K562 (cell line): ENCODE data around the gene NEURL1. TPM values are rescaled to one million over a fixed set of nuclear protein-coding genes. Genes with fewer than 3 reads are reported as not detected.
A peak's percentile ranks its signal among the peaks of the same experiment; 100 is the strongest.

Experiments used
- ATAC-seq: fragments of 200-7000 bp; cut with Tn5 transposase; 3 replicates; pipeline ENCODE4 v1.9.1; 2020; ENCODE audit warnings: moderate library complexity
- BruUV-seq: library from RNA; stranded (reverse); fragments of 400-500 nt; replicated peaks from 2 replicates; lab custom pipeline; 2021; lab: Mats Ljungman, UMichigan
- CTCF ChIA-PET: fragments of 300-600 bp; formaldehyde crosslinking; extraction: SDS; loops from one replicate; lab custom pipeline; 2021; ENCODE audit warnings: low intra/inter-chr PET ratio; lab: Yijun Ruan, JAX
- POLR2A ChIA-PET: fragments of 300-600, 350-650 bp; sonication (Branson Sonifier 250); formaldehyde crosslinking; extraction: SDS; loops from one replicate; lab custom pipeline; 2021; ENCODE audit warnings: antibody characterized with exemption, inconsistent platforms; lab: Yijun Ruan, JAX
- DNase-seq, 4 experiments: peaks; one replicate each; pipeline versions ENCODE4 v3.0.0 to v3.0.0-alpha.2; 2011 to 2018; ENCODE audit warnings: low spot score in 3 of 4, mixed read lengths in 3 of 4; ENCODE audit errors: extremely low read depth in 1 of 4
- FAIRE-seq: peaks from 2 replicates; lab custom pipeline; 2011; peaks lifted over from hg19 to GRCh38; lab: Jason Lieb, UNC
- H2AFZ ChIP-seq: 2 replicates; pipeline ENCODE4 v1.6.0; 2011; ENCODE audit warnings: low read depth, low read length, control low read depth, inconsistent platforms
- H3K27ac ChIP-seq: fragments of 200-600 bp; 3 replicates; pipeline ENCODE4 v1.8.0; 2011; ENCODE audit warnings: low read depth, mild to moderate bottlenecking, control low read depth, inconsistent platforms, low read length, moderate library complexity, mixed read lengths; ENCODE audit errors: extremely low read depth
- H3K27me3 ChIP-seq, 2 experiments: fragments of 300-600 bp in 1 of 2; 2 replicates in 1 of 2; 3 replicates in 1 of 2; pipeline versions ENCODE4 v1.6.0 to v1.8.0; 2011; ENCODE audit warnings: inconsistent platforms in 2 of 2, low read length in 2 of 2, mild to moderate bottlenecking in 1 of 2, mixed read lengths in 1 of 2, moderate library complexity in 1 of 2; ENCODE audit not compliant: control insufficient read depth in 2 of 2, insufficient read depth in 2 of 2
- H3K36me3 ChIP-seq: fragments of 300-600 bp; 3 replicates; pipeline ENCODE4 v1.8.0; 2011; ENCODE audit warnings: mild to moderate bottlenecking, low read length, inconsistent platforms; ENCODE audit not compliant: control insufficient read depth, insufficient read depth
- H3K4me1 ChIP-seq, 2 experiments: fragments of 200-600 bp in 1 of 2; replicated peaks in 1 of 2; 2 replicates in 1 of 2; 3 replicates in 1 of 2; pipeline versions ENCODE4 v1.5.1 to v1.8.0; 2011; ENCODE audit warnings: inconsistent platforms in 2 of 2, low read length in 2 of 2, mild to moderate bottlenecking in 1 of 2, mixed read lengths in 1 of 2, moderate library complexity in 1 of 2; ENCODE audit not compliant: control insufficient read depth in 2 of 2, insufficient read depth in 2 of 2
- H3K4me2 ChIP-seq: 2 replicates; pipeline ENCODE4 v1.6.1; 2011; ENCODE audit warnings: low read length, control low read depth, inconsistent platforms, mixed read lengths; ENCODE audit not compliant: insufficient read depth
- H3K4me3 ChIP-seq: fragments of 200-600 bp; sonication (generic), shearing (Covaris generic); 2 replicates; pipeline ENCODE4 v1.5.1; 2016; ENCODE audit warnings: control low read depth, inconsistent platforms
- H3K79me2 ChIP-seq: fragments of 200-600 bp; 3 replicates; pipeline ENCODE4 v1.8.0; 2011; ENCODE audit warnings: low read length, inconsistent platforms; ENCODE audit not compliant: control insufficient read depth, insufficient read depth
- H3K9ac ChIP-seq, 2 experiments: 2 replicates each; pipeline versions ENCODE4 v1.6.0 to v1.6.1; 2011; ENCODE audit warnings: low read depth in 2 of 2, low read length in 2 of 2, control low read depth in 1 of 2, inconsistent platforms in 1 of 2, mild to moderate bottlenecking in 1 of 2, mixed read lengths in 1 of 2; ENCODE audit not compliant: insufficient read depth in 1 of 2
- H3K9me1 ChIP-seq: one replicate; pipeline ENCODE4 v1.6.0; 2011; ENCODE audit warnings: inconsistent platforms, mild to moderate bottlenecking, low read length, moderate library complexity; ENCODE audit not compliant: control insufficient read depth, insufficient read depth
- H3K9me3 ChIP-seq: replicated peaks from 2 replicates; pipeline ENCODE4 v1.5.1; 2011; ENCODE audit warnings: low read depth, low read length, inconsistent platforms; ENCODE audit not compliant: control insufficient read depth, insufficient read depth
- H4K20me1 ChIP-seq: replicated peaks from 2 replicates; pipeline ENCODE4 v1.6.1; 2011; ENCODE audit warnings: low read length, inconsistent platforms, mixed read lengths; ENCODE audit not compliant: control insufficient read depth, insufficient read depth
- CREM ChIP-seq: IDR thresholded peaks from 2 replicates; pipeline ENCODE4 v1.6.1; 2014; ENCODE audit warnings: antibody characterized with exemption, low read depth
- DEAF1 ChIP-seq: fragments of 450-650 bp; formaldehyde crosslinking; IDR thresholded peaks from 2 replicates; pipeline ENCODE4 v1.4.0; 2020; ENCODE audit warnings: mild to moderate bottlenecking, moderate library complexity
- FOXA1 ChIP-seq: fragments of 450-650 bp; IDR thresholded peaks from 2 replicates; pipeline ENCODE4 v1.6.1; 2016; ENCODE audit warnings: mild to moderate bottlenecking, borderline replicate concordance
- MAZ ChIP-seq, 2 experiments: fragments of 450-650 bp in 1 of 2; sonication (generic) in 1 of 2; formaldehyde crosslinking; IDR thresholded peaks in 1 of 2; conservative IDR thresholded peaks in 1 of 2; 2 replicates each; pipeline versions ENCODE4 v1.4.0 to v1.5.0; 2020; ENCODE audit warnings: mild to moderate bottlenecking in 1 of 2, missing genetic modification reagents in 1 of 2
- RCOR1 ChIP-seq, 2 experiments: IDR thresholded peaks; 2 replicates each; pipeline ENCODE4 v1.6.1; 2012; ENCODE audit warnings: low read depth in 2 of 2, low read length in 2 of 2, borderline replicate concordance in 1 of 2, improper control_type of control experiment in 1 of 2
- REST ChIP-seq, 2 experiments: fragments of 450-650 bp; formaldehyde crosslinking in 1 of 2; IDR thresholded peaks; 2 replicates each; pipeline versions ENCODE4 v1.4.0 to v1.6.1; 2014 to 2020; ENCODE audit warnings: mild to moderate bottlenecking in 2 of 2, borderline replicate concordance in 1 of 2, low read depth in 1 of 2
- STAG1 ChIP-seq: sonication (generic); formaldehyde crosslinking; IDR thresholded peaks from 2 replicates; pipeline ENCODE4 v1.5.0; 2020; ENCODE audit warnings: missing genetic modification reagents, borderline replicate concordance
- ZFP36 ChIP-seq: fragments of 150-350 bp; IDR thresholded peaks from 2 replicates; pipeline ENCODE4 v1.6.1; 2018; ENCODE audit warnings: low read length, low read depth; ENCODE audit not compliant: partially characterized antibody
- ZNF830 ChIP-seq: fragments of 250-450 bp; sonication (Bioruptor Pico); IDR thresholded peaks from 2 replicates; pipeline ENCODE4 v1.5.0; 2021; ENCODE audit warnings: mild to moderate bottlenecking
- WGBS: fragments of 100-300 bp; shearing (Covaris generic); methylation state at CpG from one replicate; pipeline ENCODE4 v1.1.6; 2016; ENCODE audit warnings: low coverage, mixed read lengths; ENCODE audit not compliant: insufficient coverage; ENCODE audit errors: missing lambda C conversion rate; 5-methylcytosine and 5-hydroxymethylcytosine counted together
- in situ Hi-C: fragments of 300-500 bp; cut with MboI; formaldehyde crosslinking; loops from 4 replicates; pipeline ENCODE4 v1.15.0; 2018; ENCODE audit warnings: inconsistent platforms, mixed read lengths
- intact Hi-C: fragments of 100-400 bp; cut with micrococcal nuclease; formaldehyde crosslinking; loops from 2 replicates; pipeline ENCODE4 v1.14.2; 2022
- polyA plus RNA-seq, 8 experiments: library from polyadenylated mRNA; depleted of rRNA in 4 of 8; stranded (reverse) in 5 of 8; unstranded in 3 of 8; fragments of >200 nt; fragmentation: Nextera tagmentation in 2 of 8; fragmentation: Illumina TruSeq in 1 of 8; extraction: Ambion mirVana in 2 of 8; extraction: Trizol in 1 of 8; gene quantifications; 2 replicates each; pipeline versions ENCODE4 v1.2.1 to v1.2.3, GENCODE V29; 2011 to 2014; ENCODE audit warnings: inconsistent platforms in 1 of 8, missing spikeins in 1 of 8
- total RNA-seq, 7 experiments: library from RNA; depleted of rRNA in 6 of 7; stranded (reverse); fragments of >200 nt in 6 of 7; fragmentation: Illumina TruSeq in 2 of 7; extraction: Trizol in 2 of 7; gene quantifications; 2 replicates each; pipeline versions ENCODE4 v1.2.1 to v1.2.3, GENCODE V29; 2011 to 2021; ENCODE audit warnings: low replicate concordance in 1 of 7

NEURL1 gene
- total and polyA plus RNA-seq, 9 of the 15 experiments (the other 6 are each of a cell fraction or from before 2014, with no cell fraction given): 0.01 to 0.45 (median 0.16) TPM; not detected in 5

GRCh38 chr10:103592186-103593021 is 98.9 kb downstream of the NEURL1 start:
- 50% methylated on average over 9 of the region's 15 CpGs for WGBS
- CTCF ChIA-PET: interaction anchor here (0.5 to 1.5 kb wide), 2 partner anchors 176 to 267 kb away, joined by 3 to 11 read pairs; no protein-coding TSS in a partner anchor
- Histone ChIP-seq H3K4me3 (no peak overlapping the region), H3K9me1 (no peaks in the 10 kb centered on the region), H3K36me3 (no peaks in the 10 kb centered on the region), H3K4me1 (no peaks in the 10 kb centered on the region; a peak in 2 of 5 replicates), H3K9ac (no peak overlapping the region), H3K4me2 (no peak overlapping the region), H3K9me3 (no peaks in the 10 kb centered on the region), H2AFZ (no peak overlapping the region), H4K20me1 (no peaks in the 10 kb centered on the region), H3K27ac (no peak overlapping the region), H3K27me3 (no peaks in the 10 kb centered on the region), H3K79me2 (no peaks in the 10 kb centered on the region)
- peak; percentile 97 for ATAC-seq
- DNase-seq: peak; percentile 61 to 80 (median 80)
- FAIRE-seq: peak; percentile 72
- in situ Hi-C loops (loop anchor here (25.0 kb wide), 1 partner anchor 270 kb away; the partner anchor contains the start of gene SH3PXD2A), intact Hi-C loops (loop anchor here (2.0 to 5.0 kb wide), 2 partner anchors 105 to 176 kb away; no protein-coding TSS in a partner anchor)
- no TSS peak for BruUV-seq
- POLR2A ChIA-PET: interaction anchor here (0.6 to 1.1 kb wide), 5 partner anchors 13 to 985 kb away, joined by 3 to 4 read pairs (median 3); no protein-coding TSS in a partner anchor
- TF ChIP-seq ZNF830 (CRISPR knock-in tag) (no peak), REST (IDR thresholded peaks at IDR 0.05; ENCODE audit: borderline replicate concordance) (peak; percentile 28; the same call in 1 of the 2 replicates), REST (CRISPR knock-in tag; IDR thresholded peaks at IDR 0.05; ENCODE audit: low read depth) (no peak), CREM (0 out of 2 replicates have a peak, but pooled peaks have one; percentile 25), RCOR1 (IDR thresholded peaks at IDR 0.05; ENCODE audit: borderline replicate concordance in 1 of 2, low read depth in 2 of 2, low read length in 2 of 2) (peak in 1 of 2 experiments; percentile 29; a peak in 1 of 4 replicates), DEAF1 (CRISPR knock-in tag) (0 out of 2 replicates have a peak, but pooled peaks have one; percentile 15), FOXA1 (no peak), STAG1 (no peak; the same call in 1 of the 2 replicates), ZFP36 (peak; percentile 72), MAZ (CRISPR knock-in tag; conservative IDR thresholded peaks at IDR 0.05 in 1 of 2, IDR thresholded peaks at IDR 0.05 in 1 of 2) (0 out of 4 replicates have a peak, but pooled peaks of 1 of the 2 experiments have one; percentile 19)
